SHP77 treated with DMSO at 0.1 percent for 48 hours (cell line): ENCODE data around the gene CPSF4L.

Experiments
- DNase-seq: peaks from one replicate; lab custom pipeline; 2025; lab: John Stamatoyannopoulos, UW

Gene CPSF4L

GRCh38 chr17:73232587-73233373, 28.9 kb downstream of the CPSF4L start:
- no peak for DNase-seq

- DNase-seq: peak; percentile 95
Measured at GRCh38 chr17:73231841-73232586, 29.7 kb downstream of the CPSF4L start.

GRCh38 chr17:73231395-73231794, 30.3 kb downstream of the CPSF4L start:
- no peak for DNase-seq

- DNase-seq: no peak
Measured at GRCh38 chr17:73230088-73230487, 31.6 kb downstream of the CPSF4L start.

- DNase-seq: peak; percentile 52
Measured at GRCh38 chr17:73228748-73229236, 32.9 kb downstream of the CPSF4L start.

GRCh38 chr17:73227944-73228343, 33.7 kb downstream of the CPSF4L start:
- DNase-seq: no peak

GRCh38 chr17:73227379-73227778, 34.3 kb downstream of the CPSF4L start:
- DNase-seq: no peak

GRCh38 chr17:73226556-73227172, 35.0 kb downstream of the CPSF4L start:
- no peak for DNase-seq

GRCh38 chr17:73224663-73225305, 36.9 kb downstream of the CPSF4L start:
- no peak for DNase-seq

- DNase-seq: no peak
Measured at GRCh38 chr17:73224237-73224636, 37.4 kb downstream of the CPSF4L start.

GRCh38 chr17:73223626-73224230, 38.0 kb downstream of the CPSF4L start:
- DNase-seq: no peak

- no peak for DNase-seq
Measured at GRCh38 chr17:73215447-73215846, 46.2 kb downstream of the CPSF4L start.

GRCh38 chr17:73214851-73215250, 46.8 kb downstream of the CPSF4L start:
- no peak for DNase-seq

GRCh38 chr17:73214008-73214407, 47.7 kb downstream of the CPSF4L start:
- DNase-seq: no peak

- DNase-seq: no peak
Measured at GRCh38 chr17:73211745-73212144, 49.9 kb downstream of the CPSF4L start.

GRCh38 chr17:73210002-73210678, 51.5 kb downstream of the CPSF4L start:
- DNase-seq: no peak

GRCh38 chr17:73209436-73209835, 52.2 kb downstream of the CPSF4L start:
- no peak for DNase-seq

GRCh38 chr17:73208139-73208827, 53.4 kb downstream of the CPSF4L start:
- no peak for DNase-seq

GRCh38 chr17:73205459-73205961, 56.2 kb downstream of the CPSF4L start:
- peak; percentile 97 for DNase-seq

- DNase-seq: no peak
Measured at GRCh38 chr17:73203788-73204479, 57.7 kb downstream of the CPSF4L start.
